ENCODE measurements around the gene FAM83F. TPM values are rescaled to one million over a fixed set of nuclear protein-coding genes. Genes with fewer than 3 reads are reported as not detected.

The FAM83F gene
- polyA plus RNA-seq, 1 donor (not counting 4 experiments of a cell fraction or from before 2014, with no cell fraction given) = 22.8 TPM

DNA sequence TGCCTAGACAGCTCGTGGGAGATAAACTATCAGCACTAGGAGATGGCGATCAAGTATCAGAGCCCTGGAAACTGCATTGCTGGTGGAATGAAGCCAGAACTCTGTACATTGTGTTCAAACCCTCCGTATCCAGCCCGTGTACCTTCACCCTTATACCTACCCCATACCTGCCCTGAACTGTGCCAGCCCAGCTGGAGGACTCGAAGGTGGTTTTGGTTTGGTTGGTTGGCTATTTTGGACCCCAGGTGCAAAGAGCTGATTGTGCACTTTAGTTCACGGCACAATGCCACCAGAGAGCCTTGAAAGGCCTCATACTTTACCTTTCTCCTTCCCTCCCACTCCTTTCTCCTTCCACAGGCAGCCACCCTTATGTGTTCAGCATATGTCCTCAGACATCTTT lies 16.0 kb downstream of the FAM83F start:
- Histone ChIP-seq H4K20me1 (ENCODE audit: control insufficient read depth, extremely low read depth, insufficient read depth, low read length) (peaks cover 13% of the 10 kb centered on the region), H3K9ac (ENCODE audit: control insufficient read depth, extremely low read depth, insufficient read depth, low read length) (peak overlapping the region; percentile 3), H2AFZ (ENCODE audit: control insufficient read depth, low read length) (no peak overlapping the region), H3K4me3 (ENCODE audit: control insufficient read depth in 2 of 3, extremely low read depth in 1 of 3, insufficient read depth in 2 of 3, low read depth in 1 of 3, low read length in 3 of 3) (no peak overlapping the region), H3K4me2 (ENCODE audit: control insufficient read depth, extremely low read depth, insufficient read depth, low read depth, low read length) (no peak overlapping the region), H3K27me3 (ENCODE audit: control insufficient read depth, extremely low read depth, insufficient read depth, low read length) (no peaks in the 10 kb centered on the region), H3K27ac (ENCODE audit: control insufficient read depth, insufficient read depth, low read length) (peak overlapping the region; percentile 47), H3K79me2 (ENCODE audit: control insufficient read depth, insufficient read depth, low read length) (peaks cover 61% of the 10 kb centered on the region), H3K9me3 (ENCODE audit: control insufficient read depth, low read depth, low read length) (no peaks in the 10 kb centered on the region), H3K9me1 (ENCODE audit: control insufficient read depth, extremely low read depth, insufficient read depth, low read length) (peaks cover 10% of the 10 kb centered on the region), H3K36me3 (ENCODE audit: control insufficient read depth in 2 of 2, extremely low read depth in 1 of 2, insufficient read depth in 2 of 2, low read length in 2 of 2) (peaks cover 6 to 11% of the 10 kb centered on the region in 2 experiments), H3K4me1 (ENCODE audit: control insufficient read depth, extremely low read depth, insufficient read depth, low read length) (peaks cover 66% of the 10 kb centered on the region)
- dilution Hi-C loops (cut with MboI; ENCODE audit: extremely low pct_ligation_motif_present, low sequenced_read_pairs) = no loop called here
- peak; percentile 74 for FAIRE-seq
- no peak for DNase-seq (ENCODE audit: low read depth, low spot score)
- TF ChIP-seq EZH2 (IDR thresholded peaks at IDR 0.05; ENCODE audit: low read length) = no peak
- TF ChIP-seq, protein P1, sequence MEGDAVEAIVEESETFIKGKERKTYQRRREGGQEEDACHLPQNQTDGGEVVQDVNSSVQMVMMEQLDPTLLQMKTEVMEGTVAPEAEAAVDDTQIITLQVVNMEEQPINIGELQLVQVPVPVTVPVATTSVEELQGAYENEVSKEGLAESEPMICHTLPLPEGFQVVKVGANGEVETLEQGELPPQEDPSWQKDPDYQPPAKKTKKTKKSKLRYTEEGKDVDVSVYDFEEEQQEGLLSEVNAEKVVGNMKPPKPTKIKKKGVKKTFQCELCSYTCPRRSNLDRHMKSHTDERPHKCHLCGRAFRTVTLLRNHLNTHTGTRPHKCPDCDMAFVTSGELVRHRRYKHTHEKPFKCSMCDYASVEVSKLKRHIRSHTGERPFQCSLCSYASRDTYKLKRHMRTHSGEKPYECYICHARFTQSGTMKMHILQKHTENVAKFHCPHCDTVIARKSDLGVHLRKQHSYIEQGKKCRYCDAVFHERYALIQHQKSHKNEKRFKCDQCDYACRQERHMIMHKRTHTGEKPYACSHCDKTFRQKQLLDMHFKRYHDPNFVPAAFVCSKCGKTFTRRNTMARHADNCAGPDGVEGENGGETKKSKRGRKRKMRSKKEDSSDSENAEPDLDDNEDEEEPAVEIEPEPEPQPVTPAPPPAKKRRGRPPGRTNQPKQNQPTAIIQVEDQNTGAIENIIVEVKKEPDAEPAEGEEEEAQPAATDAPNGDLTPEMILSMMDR (optimal IDR thresholded peaks at IDR 0.05 in 1 of 3, IDR thresholded peaks at IDR 0.05 in 1 of 3, conservative IDR thresholded peaks at IDR 0.05 in 1 of 3; ENCODE audit: extremely low read depth in 1 of 3, insufficient read depth in 2 of 3, low read length in 3 of 3) = no peak

DNA sequence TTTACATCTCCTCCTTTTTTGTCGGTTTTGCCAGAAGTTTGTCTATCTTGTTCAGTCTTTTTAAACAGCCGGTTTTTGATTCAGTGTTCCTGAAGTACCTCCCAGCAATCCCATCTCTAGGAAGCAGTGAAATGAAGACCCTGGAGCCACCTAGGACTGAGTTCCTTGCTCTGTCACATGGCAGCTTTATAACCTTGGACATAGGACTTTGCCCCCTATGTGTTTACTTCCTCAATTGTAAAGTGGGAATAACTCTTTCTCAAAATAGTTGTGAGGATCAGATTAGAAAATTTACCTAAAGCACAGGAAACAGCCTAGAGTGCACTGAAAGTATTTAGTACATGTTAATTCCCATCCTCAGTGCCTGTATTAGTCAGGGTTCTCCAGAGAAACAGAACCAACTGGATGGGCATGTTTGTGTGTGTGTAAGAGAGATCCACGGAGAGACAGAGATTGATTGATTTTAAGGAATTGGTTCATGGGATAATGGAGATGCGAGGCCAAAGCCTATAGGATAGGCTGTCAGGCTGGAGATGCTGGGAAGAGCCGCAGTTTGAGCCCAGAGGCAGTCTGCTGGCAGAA lies 20.0 kb downstream of the FAM83F start:
- Histone ChIP-seq H3K9me1 (ENCODE audit: control insufficient read depth, extremely low read depth, insufficient read depth, low read length) (peaks cover 7% of the 10 kb centered on the region), H3K27ac (ENCODE audit: control insufficient read depth, insufficient read depth, low read length) (peak overlapping the region; percentile 82), H2AFZ (ENCODE audit: control insufficient read depth, low read length) (no peak overlapping the region), H3K4me2 (ENCODE audit: control insufficient read depth, extremely low read depth, insufficient read depth, low read depth, low read length) (peak overlapping the region; percentile 94), H4K20me1 (ENCODE audit: control insufficient read depth, extremely low read depth, insufficient read depth, low read length) (no peaks in the 10 kb centered on the region), H3K9me3 (ENCODE audit: control insufficient read depth, low read depth, low read length) (no peaks in the 10 kb centered on the region), H3K36me3 (ENCODE audit: control insufficient read depth in 2 of 2, extremely low read depth in 1 of 2, insufficient read depth in 2 of 2, low read length in 2 of 2) (peaks cover 11 to 12% of the 10 kb centered on the region in 2 experiments), H3K4me1 (ENCODE audit: control insufficient read depth, extremely low read depth, insufficient read depth, low read length) (peaks cover 52% of the 10 kb centered on the region), H3K9ac (ENCODE audit: control insufficient read depth, extremely low read depth, insufficient read depth, low read length) (peak overlapping the region; percentile 59), H3K4me3 (ENCODE audit: control insufficient read depth in 2 of 3, extremely low read depth in 1 of 3, insufficient read depth in 2 of 3, low read depth in 1 of 3, low read length in 3 of 3) (peak overlapping the region in 2 of 3 experiments; percentile 36 to 57), H3K79me2 (ENCODE audit: control insufficient read depth, insufficient read depth, low read length) (peaks cover 68% of the 10 kb centered on the region), H3K27me3 (ENCODE audit: control insufficient read depth, extremely low read depth, insufficient read depth, low read length) (no peaks in the 10 kb centered on the region)
- DNase-seq (ENCODE audit: low read depth, low spot score) (no peak), FAIRE-seq (peak; percentile 83)
- dilution Hi-C loops (cut with MboI; ENCODE audit: extremely low pct_ligation_motif_present, low sequenced_read_pairs) = no loop called here
- no peak for TF ChIP-seq EZH2 (IDR thresholded peaks at IDR 0.05; ENCODE audit: low read length)
- TF ChIP-seq, protein P1 (optimal IDR thresholded peaks at IDR 0.05 in 1 of 3, IDR thresholded peaks at IDR 0.05 in 1 of 3, conservative IDR thresholded peaks at IDR 0.05 in 1 of 3; ENCODE audit: extremely low read depth in 1 of 3, insufficient read depth in 2 of 3, low read length in 3 of 3) = no peak
